Endometrial microvascular endothelial cells (primary cell): ENCODE data around the gene KPNB1. TPM values are rescaled to one million over a fixed set of nuclear protein-coding genes. Genes with fewer than 3 reads are reported as not detected.

Experiments used
- total RNA-seq: library from RNA; depleted of rRNA; stranded (reverse); fragments of >200 nt; gene quantifications from one replicate; pipeline ENCODE4 v1.2.3, GENCODE V29; 2015; ENCODE audit errors: inconsistent ontology term

Gene KPNB1
- total RNA-seq, 1 donor from 2014 or later = 488 TPM

Other genes with a start within 250 kb of the KPNB1 start
- 61.0 TPM for gene NPEPPS, start 118.8 kb upstream of the KPNB1 start, total RNA-seq
- 39.1 TPM for gene TBKBP1, start 44.2 kb downstream of the KPNB1 start, total RNA-seq
- gene TBX21, start 83.3 kb downstream of the KPNB1 start, total RNA-seq = not detected
- 13.6 TPM for gene OSBPL7, start 171.9 kb downstream of the KPNB1 start, total RNA-seq
- 41.9 TPM for gene MRPL10, start 181.6 kb downstream of the KPNB1 start, total RNA-seq
- not detected for gene LRRC46, start 181.8 kb downstream of the KPNB1 start, total RNA-seq
- 32.3 TPM for gene SCRN2, start 191.4 kb downstream of the KPNB1 start, total RNA-seq
- gene SP6, start 201.2 kb downstream of the KPNB1 start, total RNA-seq = 0.56 TPM
- 1.4 TPM for gene SP2, start 246.3 kb downstream of the KPNB1 start, total RNA-seq